GM18502 (cell line): ENCODE measurements around the gene ST6GALNAC4.
"Not testable (repeated sequence)": the region's sequence is repeated elsewhere in the genome, so short reads cannot be mapped to it uniquely, and the experiment has no call there.

ENCODE experiments used
- ATAC-seq: cut with Tn5 transposase; IDR thresholded peaks from one replicate; pipeline ENCODE4 v1.9.1; 2021; ENCODE audit warnings: mild to moderate bottlenecking; ENCODE audit not compliant: unreplicated experiment, poor library complexity

ST6GALNAC4 gene

DNA sequence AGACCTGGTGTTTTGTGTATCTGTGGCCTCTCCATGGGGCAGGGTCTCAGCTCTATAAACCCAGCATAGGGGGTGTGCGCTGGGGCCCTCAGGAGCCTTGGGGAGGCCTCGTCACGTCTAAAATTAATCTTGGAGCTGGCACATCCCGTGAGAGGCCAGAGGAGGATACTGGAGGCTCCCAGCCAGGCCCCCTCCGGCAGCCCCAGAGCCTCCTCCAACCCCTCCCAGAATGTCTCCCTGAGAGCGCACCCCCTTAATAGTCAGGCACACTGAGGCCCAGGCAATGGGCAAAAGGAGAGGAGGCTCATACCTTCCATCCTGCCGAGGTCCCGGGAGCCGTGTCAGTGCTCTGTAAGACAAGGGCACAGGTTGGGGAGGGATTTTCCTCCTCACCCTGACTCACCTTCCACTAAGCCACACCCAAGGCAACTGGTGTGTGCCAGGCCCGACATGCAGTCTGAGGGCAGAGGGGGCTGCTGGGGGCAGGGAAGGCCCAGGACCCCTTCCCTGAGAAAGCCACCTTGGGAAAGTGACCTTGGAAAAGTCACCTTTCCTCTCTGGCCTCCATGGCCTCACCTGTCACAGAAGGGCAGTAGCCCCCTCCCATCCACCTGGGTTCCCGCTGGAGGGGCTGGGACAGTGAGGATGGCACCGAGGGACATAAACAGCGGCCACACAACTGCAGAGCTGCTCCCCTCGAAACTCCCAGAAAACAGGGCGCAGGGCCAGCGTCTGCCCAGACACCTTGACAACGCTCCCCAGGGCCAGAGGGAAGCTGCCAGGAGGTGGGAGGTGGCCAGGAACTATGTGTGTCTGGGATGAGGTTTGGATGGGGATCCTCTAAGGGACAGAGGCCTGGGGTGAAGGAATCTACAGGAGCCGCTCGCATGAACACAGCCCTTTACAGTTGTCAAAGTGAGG, 42.3 kb downstream of the ST6GALNAC4 start:
- ATAC-seq = no peak

DNA sequence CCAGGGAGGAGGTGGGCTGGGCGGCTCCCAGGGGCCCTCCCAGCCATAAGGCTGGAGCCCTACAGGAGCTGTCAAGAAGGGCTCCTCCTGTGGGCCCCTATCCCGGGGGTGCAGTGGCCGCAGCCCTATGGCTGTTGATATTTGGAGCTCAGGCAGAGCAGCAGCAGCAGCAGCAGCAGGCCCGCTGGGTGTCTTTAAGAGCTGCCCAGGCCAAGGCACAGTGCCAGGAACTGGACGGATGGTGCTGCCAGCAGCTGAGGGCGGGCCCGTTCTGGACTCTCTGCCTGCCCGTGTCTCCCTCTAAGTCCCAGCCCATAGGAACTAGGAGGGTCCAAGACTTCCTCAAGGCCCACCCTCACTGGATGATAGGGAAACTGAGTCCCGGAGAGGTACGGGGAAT, 43.0 kb downstream of the ST6GALNAC4 start:
- ATAC-seq = no peak

DNA sequence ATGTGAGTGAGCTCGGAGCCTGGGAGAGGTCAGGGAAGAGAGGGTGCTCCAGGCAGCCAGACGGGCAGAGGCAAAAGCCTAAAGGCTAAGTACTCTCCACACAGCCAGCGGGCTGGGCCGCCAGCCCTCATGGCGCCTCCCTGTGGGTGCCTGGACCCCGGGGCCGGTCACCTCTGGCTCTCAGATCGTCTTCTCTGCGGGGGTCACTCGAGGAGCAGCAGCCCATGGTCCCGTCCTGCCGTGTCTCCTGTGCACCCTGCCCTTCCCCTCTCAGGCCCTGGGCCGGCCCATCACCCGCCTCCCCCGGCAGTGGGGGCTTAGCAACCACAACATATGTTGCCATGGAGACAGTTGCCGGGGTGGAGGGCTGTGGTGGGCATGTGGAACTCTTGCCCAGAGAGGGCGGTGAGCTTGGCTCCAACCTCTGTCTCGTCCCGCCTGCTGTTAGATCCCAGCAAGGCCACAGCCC, 43.6 kb downstream of the ST6GALNAC4 start:
- no peak for ATAC-seq

DNA sequence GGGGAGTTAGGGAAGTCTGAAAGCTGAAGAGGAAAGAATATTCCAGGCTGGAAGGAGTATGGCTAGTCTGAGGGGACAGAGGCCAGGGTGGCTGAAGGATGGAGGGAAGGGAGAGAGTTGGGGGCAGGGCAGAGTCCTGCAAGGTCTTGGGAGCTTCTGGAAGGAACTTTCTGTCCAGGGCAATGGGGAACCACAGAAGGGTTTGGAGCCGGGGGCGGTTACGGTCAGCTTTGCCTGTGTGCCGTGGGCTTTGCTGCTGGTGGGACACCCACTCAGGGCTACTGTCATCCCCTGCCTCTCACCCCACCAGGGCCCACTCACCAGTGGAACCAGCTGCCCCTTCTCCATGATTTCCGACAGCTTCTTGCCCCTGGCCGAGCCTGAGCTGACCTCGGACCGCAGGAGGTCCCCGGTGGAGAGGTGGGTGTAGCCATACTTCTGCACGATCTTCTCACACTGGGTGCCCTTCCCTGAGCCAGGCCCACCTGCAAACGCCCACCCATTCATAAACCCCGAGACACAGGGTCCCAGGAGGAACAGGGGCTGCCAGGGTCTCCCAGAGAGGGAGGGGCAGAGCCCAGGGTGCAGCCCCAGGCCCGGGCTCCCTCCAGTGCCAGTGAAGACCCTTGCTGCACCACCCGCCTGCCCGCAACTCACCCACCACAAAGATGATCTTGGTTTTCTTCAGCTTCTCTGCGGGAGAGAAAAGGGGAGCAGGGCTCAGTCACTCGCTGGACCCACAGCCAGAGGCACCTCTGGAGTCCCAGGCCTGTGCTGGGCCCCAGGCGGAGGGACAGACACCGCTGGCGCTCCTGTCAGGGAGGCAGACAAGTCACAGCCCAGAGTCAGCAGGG, 44.2 kb downstream of the ST6GALNAC4 start:
- ATAC-seq = no peak

DNA sequence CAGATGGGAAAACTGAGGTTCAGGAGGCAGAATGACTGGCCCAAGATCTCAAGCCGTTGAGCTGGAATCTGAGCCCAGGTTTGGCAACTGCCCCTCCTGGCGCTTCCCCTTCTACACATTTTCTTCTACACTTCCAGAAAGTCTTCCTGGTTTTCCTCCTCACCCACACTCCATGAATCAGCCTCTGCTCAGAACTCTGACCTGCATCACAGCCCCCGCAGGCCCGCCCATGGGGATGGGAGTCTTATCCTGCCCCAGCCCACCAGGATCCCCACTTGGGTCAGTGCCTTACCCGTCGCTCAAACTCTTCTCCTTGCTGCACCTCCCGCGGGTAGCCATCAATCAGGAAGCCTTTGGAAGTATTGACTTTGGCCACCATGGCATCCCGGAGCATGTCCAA, 45.3 kb downstream of the ST6GALNAC4 start:
- no peak for ATAC-seq

DNA sequence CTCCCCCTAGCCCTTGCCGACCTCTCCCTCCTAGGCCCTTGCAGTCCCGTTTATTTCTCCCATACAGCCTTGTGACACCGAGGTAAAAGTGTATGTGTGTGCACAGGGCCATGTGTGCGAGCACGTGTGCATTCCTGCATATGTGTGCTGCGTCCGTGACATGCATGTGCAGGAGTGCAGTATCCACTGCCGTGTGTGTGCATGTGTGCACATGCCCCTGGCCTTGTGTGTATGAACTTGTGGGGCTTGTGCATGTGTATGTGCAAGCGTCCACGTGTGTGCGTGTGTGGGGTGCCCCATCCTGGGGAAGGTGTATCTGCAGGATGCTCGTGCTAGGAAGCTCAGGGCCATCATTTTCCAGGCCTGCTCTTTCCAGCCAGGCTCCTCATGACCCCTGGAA, 46.0 kb downstream of the ST6GALNAC4 start:
- no peak for ATAC-seq

DNA sequence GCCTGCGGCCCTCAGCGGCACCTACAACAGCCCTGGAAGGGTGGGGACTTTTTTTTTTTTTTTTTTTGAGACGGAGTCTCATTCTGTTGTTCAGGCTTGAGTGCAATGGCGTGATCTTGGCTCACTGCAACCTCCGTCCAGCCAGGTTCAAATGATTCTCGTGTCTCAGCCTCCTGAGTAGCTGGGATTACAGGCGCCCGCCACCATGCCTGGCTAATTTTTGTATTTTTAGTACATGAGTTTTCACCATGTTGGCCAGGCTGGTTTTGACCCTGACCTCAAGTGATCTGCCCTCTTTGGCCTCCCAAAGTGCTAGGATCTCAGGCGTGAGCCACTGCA, 46.7 kb downstream of the ST6GALNAC4 start:
- not testable (repeated sequence) for ATAC-seq

DNA sequence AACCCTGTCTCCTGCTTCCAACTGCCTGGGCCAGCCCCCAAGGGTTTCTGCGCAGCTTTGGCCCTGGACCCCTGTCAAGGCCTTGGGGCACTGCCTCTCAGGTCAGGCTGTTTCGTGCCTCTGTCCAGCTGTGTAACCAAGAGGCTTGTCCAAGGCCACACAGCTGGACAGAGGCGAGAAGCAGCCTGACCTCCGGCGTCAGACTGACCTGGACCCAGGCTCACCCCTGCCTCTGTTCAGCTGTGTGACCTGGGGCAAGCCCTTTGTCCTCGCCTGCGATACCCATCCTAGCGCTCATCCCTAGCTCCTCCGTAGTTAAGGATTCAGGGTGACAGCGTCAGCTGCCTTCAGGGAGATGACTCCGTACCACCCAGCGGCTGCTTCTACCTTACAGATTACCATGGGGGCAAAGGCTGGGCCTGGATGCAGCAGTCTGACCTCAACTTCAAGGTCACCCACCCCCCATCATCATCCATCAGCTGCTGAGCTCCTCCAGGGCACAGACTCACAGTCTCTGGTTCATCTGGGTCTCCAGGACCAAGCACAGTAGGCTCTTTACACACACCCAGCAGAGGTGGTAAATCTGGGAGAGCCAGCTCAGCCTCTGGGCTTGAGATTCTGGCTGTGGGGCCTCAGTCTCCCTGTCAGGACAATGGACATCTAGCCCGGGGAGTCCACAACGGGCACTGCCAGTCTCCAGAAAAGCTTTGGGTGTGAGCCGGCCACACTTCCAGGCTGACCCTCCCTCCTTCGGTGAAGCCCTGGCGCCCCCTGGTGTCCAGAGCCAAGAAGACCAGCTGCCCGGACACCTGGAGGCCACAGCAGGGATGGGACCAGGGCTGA, 47.3 kb downstream of the ST6GALNAC4 start:
- peak; percentile 68 for ATAC-seq

DNA sequence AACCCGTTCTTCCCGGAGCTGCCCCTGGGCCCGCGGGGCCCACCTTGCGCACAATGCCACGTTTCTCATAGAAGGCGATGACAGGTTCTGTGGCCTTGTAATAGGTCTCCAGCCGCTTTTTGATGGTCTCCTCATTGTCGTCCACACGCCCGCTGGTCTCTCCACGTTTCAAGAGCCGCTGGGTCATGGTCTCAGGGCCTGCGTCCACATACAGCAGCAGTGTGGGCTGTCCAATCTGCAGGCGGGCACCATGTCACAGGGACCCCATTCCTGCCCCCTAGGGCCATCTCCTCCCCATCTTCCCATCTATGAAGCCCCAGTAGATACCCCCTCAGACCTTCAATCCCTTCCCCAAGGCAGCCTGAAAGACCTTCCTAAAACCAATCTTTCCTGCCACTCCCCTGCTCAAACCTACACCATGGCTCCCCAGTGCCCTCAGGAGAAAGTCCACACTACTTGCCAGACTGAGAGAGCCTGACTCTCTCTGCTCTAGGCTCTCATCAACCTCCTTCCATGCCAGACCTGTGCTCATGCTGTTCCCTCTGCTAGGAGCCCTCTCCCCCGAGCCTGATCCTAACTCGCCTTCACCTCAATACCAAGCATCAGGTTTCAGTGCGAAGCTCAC, 48.5 kb downstream of the ST6GALNAC4 start:
- no peak for ATAC-seq

DNA sequence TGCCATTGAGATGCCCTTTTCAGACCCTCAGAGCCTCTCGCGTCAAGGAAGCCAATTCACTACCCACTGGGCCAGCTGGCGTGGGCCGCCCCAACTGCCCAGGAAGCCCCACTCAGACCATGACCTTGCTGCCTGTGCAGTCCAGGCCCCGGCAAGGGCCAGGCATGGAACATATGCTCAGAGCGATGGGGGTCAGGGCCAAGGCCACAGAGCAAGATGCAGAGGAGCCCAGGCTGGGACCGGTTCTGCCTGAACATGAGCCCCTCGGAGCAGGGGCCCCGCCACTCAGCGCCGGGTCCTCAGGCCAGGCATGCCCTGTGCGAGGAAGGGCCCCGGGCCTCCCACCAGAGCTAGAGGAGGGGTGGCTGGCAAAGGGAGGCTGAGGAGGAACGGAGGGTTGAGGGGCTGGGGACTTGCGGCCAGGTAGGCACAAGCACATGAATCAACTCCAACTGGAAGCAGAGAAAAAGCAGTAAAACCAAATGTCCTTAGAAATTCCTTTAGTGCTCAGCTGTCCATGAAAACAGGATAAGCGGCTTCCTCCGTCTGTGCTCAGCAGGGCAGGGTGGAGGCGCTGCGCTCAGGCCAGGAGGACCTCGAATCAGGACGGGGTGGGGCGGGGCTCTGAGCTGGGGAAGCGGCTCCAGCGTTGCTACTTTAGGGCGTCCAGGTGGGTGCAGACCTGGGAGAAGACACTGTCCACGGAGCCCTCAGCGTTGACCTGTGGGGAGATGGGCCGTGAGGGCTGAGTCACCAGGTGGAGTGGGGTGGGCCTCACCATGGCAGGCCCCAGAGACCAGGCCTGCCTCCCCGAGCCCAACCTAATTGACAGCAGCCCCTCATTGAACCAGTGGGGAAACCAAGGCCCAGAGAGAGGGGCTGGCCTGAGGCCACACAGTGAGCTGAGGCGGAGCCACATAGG, 49.2 kb downstream of the ST6GALNAC4 start:
- no peak for ATAC-seq

DNA sequence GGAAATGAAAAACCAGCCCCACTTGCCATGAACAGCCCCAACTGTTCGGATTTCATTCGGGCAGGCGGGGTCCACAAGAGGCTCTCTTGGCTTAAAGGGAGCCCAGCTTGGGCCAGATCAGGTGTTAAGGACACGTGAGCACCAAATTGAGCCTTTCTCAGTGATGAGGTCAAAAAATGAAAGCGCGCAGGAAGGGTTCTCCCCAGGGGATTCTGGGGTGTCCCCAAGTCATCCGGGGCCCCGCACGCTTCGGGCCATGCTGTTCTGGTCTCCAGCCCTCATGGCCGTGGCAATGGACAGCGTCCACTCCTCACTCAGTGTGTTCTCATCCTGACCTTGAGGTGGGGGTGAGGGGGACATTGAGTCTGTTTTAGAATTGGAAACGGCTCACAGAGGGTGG, 50.3 kb downstream of the ST6GALNAC4 start:
- ATAC-seq = no peak

DNA sequence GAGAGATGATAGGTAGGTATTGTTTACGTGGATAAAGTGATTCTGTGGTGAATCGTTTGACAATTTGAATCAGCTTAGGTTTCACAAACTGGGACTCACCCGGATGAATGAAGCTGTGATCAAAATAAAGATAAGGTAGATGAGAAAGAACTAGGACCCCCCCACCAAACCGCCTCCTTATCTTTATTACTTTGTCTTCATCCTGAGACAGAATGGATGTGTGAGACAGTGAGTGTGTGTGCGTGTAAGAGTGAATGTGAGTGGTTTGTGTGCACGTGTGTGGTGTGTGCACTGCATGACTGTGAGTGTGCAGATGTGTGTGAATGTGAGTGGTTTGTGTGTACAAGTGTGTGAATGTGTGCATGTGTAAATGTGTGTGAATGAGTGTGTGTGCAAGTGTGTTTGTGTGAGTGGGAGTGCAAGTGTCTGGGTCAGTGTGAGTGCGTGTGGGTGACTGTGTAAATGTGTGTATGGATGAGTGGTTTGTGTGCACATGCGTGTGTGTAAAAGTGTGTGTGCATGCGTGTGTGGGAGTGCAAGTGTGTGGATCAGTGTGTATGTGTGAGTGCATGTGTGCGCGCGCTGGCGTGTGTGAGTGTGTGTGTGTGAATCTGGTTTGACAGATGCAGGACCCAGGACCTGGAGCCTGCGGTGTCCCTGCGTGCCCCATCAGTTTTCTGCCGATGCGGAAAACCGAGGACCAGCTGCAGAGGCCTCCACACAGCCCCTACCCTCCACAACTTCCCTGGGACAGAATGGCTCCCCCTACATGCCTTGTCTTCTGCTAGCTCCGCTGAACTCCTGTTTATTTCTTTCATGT, 51.0 kb downstream of the ST6GALNAC4 start:
- ATAC-seq = no peak

DNA sequence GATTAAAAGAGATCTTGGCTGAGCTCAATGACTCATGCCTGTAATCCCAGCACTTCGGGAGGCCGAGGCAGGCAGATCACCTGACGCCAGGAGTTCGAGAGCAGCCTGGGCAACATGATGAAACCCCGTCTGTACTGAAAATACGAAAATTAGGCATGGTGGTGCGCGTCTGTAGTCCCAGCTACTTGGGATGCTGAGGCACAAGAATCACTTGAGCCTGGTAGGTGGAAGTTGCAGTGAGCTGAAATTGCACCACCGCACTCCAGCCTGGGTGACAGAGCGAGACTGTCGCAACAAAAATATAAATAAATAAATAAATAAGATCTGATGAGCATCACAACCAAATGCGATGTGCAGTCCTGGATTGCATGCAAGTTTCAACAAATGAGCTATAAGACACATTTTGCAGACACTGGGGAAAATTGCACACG, 53.6 kb downstream of the ST6GALNAC4 start:
- no peak for ATAC-seq

DNA sequence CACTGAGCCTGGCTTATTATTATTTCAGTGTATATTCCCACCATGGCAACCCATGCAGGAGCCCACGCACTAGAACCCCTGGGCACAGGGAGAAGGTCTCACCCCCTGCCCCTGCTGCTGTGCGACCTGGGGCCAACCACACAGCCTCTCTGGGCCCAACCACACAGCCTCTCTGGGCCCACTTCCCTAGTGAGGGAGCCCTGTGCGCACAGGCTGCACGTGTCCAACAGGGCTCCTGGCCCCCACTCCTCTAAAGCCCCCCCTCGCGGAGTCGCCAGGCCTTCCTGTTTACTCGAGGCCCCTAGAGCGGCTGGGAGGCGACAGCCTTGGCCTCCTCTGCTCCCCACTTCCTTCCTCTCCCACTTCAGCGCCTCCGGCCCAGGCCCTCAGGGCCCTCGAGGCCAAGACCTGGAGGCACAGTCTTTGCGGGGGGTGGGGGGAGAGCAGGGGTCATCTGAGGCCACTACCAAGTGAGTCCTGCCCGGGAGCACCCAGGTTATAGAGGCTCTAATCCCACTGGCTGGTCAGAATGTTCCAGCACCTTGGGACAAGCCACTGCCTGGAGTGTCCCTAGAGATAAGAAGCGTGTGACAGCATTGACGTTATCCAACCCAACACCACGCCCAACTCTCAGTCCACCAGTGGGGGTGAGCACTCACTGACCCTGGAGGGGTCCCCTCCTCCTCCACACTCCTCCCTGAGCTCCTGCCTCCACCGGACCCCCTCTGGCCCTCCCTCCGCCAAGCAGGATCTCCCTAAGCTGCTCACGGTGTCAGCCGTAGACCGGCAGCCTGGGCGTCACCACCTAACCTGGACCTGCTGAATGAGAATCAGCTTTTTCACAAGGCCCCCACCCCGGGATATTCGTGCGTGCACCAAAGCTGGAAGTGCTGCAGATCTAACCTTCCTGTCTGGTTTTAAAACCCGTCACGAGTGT, 54.5 kb downstream of the ST6GALNAC4 start:
- no peak for ATAC-seq

DNA sequence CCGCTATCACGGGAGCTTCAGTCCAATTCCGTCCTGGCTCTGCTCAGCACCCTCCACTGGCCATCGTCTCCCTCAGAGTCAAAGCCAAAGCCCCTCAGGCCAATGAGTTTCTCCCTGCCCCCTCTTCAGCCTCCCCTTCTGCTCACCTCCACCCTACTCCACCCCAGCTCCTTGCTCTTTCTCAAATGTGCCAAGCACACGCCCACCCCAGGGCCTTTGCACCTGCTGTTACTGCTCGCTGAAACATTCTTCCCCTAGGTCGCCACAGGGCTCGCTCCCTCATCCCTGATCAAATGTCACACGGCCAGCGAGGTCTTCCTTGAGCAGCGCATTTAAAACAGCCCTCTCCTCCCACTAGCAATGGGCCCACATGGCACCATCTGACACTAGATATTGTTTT, 56.1 kb downstream of the ST6GALNAC4 start:
- ATAC-seq = no peak

DNA sequence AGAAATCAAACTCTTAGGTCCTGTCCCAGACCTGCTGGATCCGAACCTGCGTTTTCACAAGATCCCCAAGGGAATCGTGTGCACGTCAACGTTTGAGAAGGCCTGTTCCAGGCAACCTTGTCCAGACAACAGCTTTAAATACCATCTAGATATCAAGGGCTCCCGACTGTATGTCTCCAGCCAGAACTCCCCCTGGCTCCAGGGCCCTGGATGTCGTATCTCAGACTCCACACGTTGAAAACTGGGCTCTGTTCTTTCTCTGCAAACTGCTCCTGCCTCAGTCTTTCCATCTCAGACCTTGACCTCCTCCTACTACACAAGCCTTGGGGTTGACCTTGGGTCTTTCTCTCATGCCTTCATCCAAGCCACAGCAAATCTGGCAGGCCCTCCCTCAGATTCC, 56.6 kb downstream of the ST6GALNAC4 start:
- ATAC-seq = no peak

DNA sequence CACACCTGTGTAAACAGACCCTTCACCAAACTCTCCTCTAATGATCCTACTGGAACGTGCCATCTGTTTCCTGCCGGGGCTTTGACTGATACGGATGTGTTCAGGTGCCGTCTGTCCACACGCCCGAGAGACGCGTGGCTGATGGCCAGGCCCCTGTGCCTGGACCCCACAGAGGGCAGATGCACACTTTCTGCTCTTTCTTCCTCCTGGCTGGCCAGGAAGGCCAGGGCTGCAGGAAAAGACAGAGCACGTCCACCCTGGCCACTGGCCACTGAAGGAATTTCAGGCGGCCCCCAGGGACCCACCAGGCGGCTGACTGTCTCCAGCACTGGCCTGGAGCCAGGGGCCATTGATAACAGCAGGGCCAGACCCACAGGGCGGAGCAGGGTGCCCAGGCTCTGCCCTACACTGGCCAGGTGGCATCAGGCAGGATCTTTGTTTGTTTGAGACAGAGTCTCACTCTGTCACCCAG, 58.8 kb downstream of the ST6GALNAC4 start:
- ATAC-seq = no peak
